H1 (cell line): ENCODE data around the gene VMO1. TPM values are rescaled to one million over a fixed set of nuclear protein-coding genes. Genes with fewer than 3 reads are reported as not detected.

ENCODE experiments used
- CTCF ChIA-PET: fragments of 300-600 bp; sonication (Branson Sonifier 250); formaldehyde crosslinking; loops from one replicate; lab custom pipeline; 2021; ENCODE audit not compliant: partially characterized antibody; lab: Charles Lee
- POLR2A ChIA-PET: fragments of 300-600 bp; sonication (Branson Sonifier 250); formaldehyde crosslinking; loops from one replicate; lab custom pipeline; 2021; ENCODE audit warnings: inconsistent platforms; ENCODE audit not compliant: partially characterized antibody; lab: Charles Lee
- DNase-seq, 2 experiments: peaks; one replicate each; pipeline versions ENCODE4 v3.0.0 to v3.0.0-alpha.2; 2010 to 2022; ENCODE audit warnings: low spot score in 2 of 2, low read depth in 1 of 2, mixed read lengths in 1 of 2
- FAIRE-seq: peaks from 2 replicates; lab custom pipeline; 2011; peaks lifted over from hg19 to GRCh38; lab: Jason Lieb, UNC
- H2AFZ ChIP-seq: 2 replicates; pipeline ENCODE4 v1.8.1; 2012; ENCODE audit warnings: low read length, inconsistent platforms
- H2AK5ac ChIP-seq: 2 replicates; pipeline ENCODE4 v1.6.1; 2013; ENCODE audit warnings: low read depth, low read length
- H2BK120ac ChIP-seq: replicated peaks from 2 replicates; pipeline ENCODE3; 2013; ENCODE audit warnings: low read depth, low read length, inconsistent platforms
- H2BK12ac ChIP-seq: 2 replicates; pipeline ENCODE4 v1.6.1; 2013; ENCODE audit warnings: low read depth, low read length
- H2BK15ac ChIP-seq: 2 replicates; pipeline ENCODE4 v1.6.1; 2013; ENCODE audit warnings: low read length
- H2BK20ac ChIP-seq: 2 replicates; pipeline ENCODE4 v1.6.1; 2013; ENCODE audit warnings: low read length
- H2BK5ac ChIP-seq: 2 replicates; pipeline ENCODE4 v1.6.1; 2013; ENCODE audit warnings: low read depth, low read length
- H3K14ac ChIP-seq: 2 replicates; pipeline ENCODE4 v1.6.1; 2013; ENCODE audit warnings: inconsistent platforms; ENCODE audit not compliant: insufficient read length
- H3K18ac ChIP-seq: 2 replicates; pipeline ENCODE4 v1.6.1; 2013; ENCODE audit warnings: low read length; ENCODE audit errors: extremely low read depth
- H3K23ac ChIP-seq: 2 replicates; pipeline ENCODE4 v1.6.1; 2013; ENCODE audit warnings: inconsistent platforms; ENCODE audit not compliant: insufficient read length
- H3K23me2 ChIP-seq: 2 replicates; pipeline ENCODE4 v1.6.1; 2013; ENCODE audit warnings: low read depth, low read length
- H3K27ac ChIP-seq: 2 replicates; pipeline ENCODE4 v1.6.1; 2011; ENCODE audit warnings: low read depth, low read length, inconsistent platforms
- H3K27me3 ChIP-seq, 4 experiments: replicated peaks in 1 of 4; 1 replicate in 1 of 4; 2 replicates in 3 of 4; pipeline versions ENCODE4 v1.6.1 to v1.8.1; 2011 to 2013; ENCODE audit warnings: low read length in 3 of 4, mild to moderate bottlenecking in 3 of 4, inconsistent platforms in 2 of 4, mixed read lengths in 2 of 4, moderate library complexity in 1 of 4; ENCODE audit not compliant: control insufficient read depth in 3 of 4, insufficient read depth in 3 of 4; ENCODE audit errors: extremely low read depth in 1 of 4
- H3K36me3 ChIP-seq, 4 experiments: 2 replicates each; pipeline versions ENCODE4 v1.6.1 to v1.8.1; 2011 to 2013; ENCODE audit warnings: mild to moderate bottlenecking in 4 of 4, low read length in 3 of 4, moderate library complexity in 2 of 4, control low read depth in 1 of 4, inconsistent platforms in 1 of 4; ENCODE audit not compliant: insufficient read depth in 4 of 4, control insufficient read depth in 2 of 4
- H3K4ac ChIP-seq: replicated peaks from 2 replicates; pipeline ENCODE3; 2013; ENCODE audit warnings: low read length, low read depth, mixed read lengths, inconsistent platforms; ENCODE audit not compliant: insufficient read length
- H3K4me1 ChIP-seq, 4 experiments: replicated peaks in 1 of 4; 1 replicate in 1 of 4; 2 replicates in 3 of 4; pipeline versions ENCODE4 v1.6.1 to v1.8.1; 2011 to 2013; ENCODE audit warnings: low read length in 3 of 4, inconsistent platforms in 2 of 4, mixed read lengths in 1 of 4; ENCODE audit not compliant: insufficient read depth in 4 of 4, control insufficient read depth in 3 of 4
- H3K4me2 ChIP-seq, 2 experiments: 2 replicates each; pipeline versions ENCODE4 v1.6.1 to v1.8.1; 2011 to 2013; ENCODE audit warnings: low read depth in 2 of 2, low read length in 2 of 2, control low read depth in 1 of 2, inconsistent platforms in 1 of 2, mild to moderate bottlenecking in 1 of 2; ENCODE audit not compliant: insufficient read depth in 1 of 2
- H3K4me3 ChIP-seq, 4 experiments: fragments of 200-600, 300-600 bp in 1 of 4; sonication (generic), shearing (Covaris generic), sonication (Bioruptor Twin) in 1 of 4; 2 replicates each; pipeline versions ENCODE4 v1.5.1 to v1.8.1; 2011 to 2016; ENCODE audit warnings: low read length in 4 of 4, low read depth in 3 of 4, control low read depth in 2 of 4, inconsistent platforms in 2 of 4, mild to moderate bottlenecking in 2 of 4, mixed read lengths in 1 of 4, moderate library complexity in 1 of 4; ENCODE audit not compliant: insufficient read depth in 2 of 4; ENCODE audit errors: extremely low read depth in 1 of 4
- H3K56ac ChIP-seq: replicated peaks from 2 replicates; pipeline ENCODE3; 2013; ENCODE audit warnings: low read depth, mild to moderate bottlenecking, mixed read lengths, low read length, inconsistent platforms; ENCODE audit not compliant: insufficient read length
- H3K79me1 ChIP-seq: 2 replicates; pipeline ENCODE4 v1.6.1; 2013; ENCODE audit warnings: low read depth, low read length, control low read depth
- H3K79me2 ChIP-seq, 2 experiments: 2 replicates each; pipeline versions ENCODE4 v1.6.1 to v1.8.1; 2012 to 2013; ENCODE audit warnings: low read length in 2 of 2, mild to moderate bottlenecking in 2 of 2, inconsistent platforms in 1 of 2; ENCODE audit not compliant: insufficient read depth in 2 of 2, control insufficient read depth in 1 of 2
- H3K9ac ChIP-seq, 4 experiments: replicated peaks in 1 of 4; 1 replicate in 1 of 4; 2 replicates in 3 of 4; pipeline versions ENCODE4 v1.6.1 to v1.8.1; 2011 to 2013; ENCODE audit warnings: low read depth in 3 of 4, low read length in 3 of 4, control low read depth in 2 of 4, mild to moderate bottlenecking in 2 of 4, moderate library complexity in 2 of 4, inconsistent platforms in 1 of 4; ENCODE audit errors: extremely low read depth in 1 of 4
- H3K9me3 ChIP-seq, 2 experiments: 2 replicates each; pipeline versions ENCODE4 v1.6.1 to v1.8.1; 2012 to 2013; ENCODE audit warnings: mild to moderate bottlenecking in 2 of 2, moderate library complexity in 2 of 2, control low read depth in 1 of 2, inconsistent platforms in 1 of 2, low read depth in 1 of 2, low read length in 1 of 2, mixed read lengths in 1 of 2; ENCODE audit not compliant: insufficient read depth in 2 of 2
- H4K20me1 ChIP-seq, 2 experiments: replicated peaks in 1 of 2; 2 replicates each; pipeline versions ENCODE3 to v1.8.1; 2011 to 2013; ENCODE audit warnings: inconsistent platforms in 2 of 2, low read length in 2 of 2, mild to moderate bottlenecking in 1 of 2; ENCODE audit not compliant: insufficient read depth in 2 of 2, control insufficient read depth in 1 of 2
- H4K5ac ChIP-seq: 2 replicates; pipeline ENCODE4 v1.6.1; 2013; ENCODE audit warnings: low read length, low read depth, mixed read lengths, inconsistent platforms; ENCODE audit not compliant: insufficient read length
- H4K8ac ChIP-seq: 2 replicates; pipeline ENCODE4 v1.8.0; 2013; ENCODE audit warnings: mild to moderate bottlenecking, moderate library complexity, low read length, inconsistent platforms; ENCODE audit not compliant: insufficient read depth; ENCODE audit errors: extremely low read depth
- H4K91ac ChIP-seq: replicated peaks from 2 replicates; pipeline ENCODE3; 2013; ENCODE audit warnings: low read length, mixed read lengths, inconsistent platforms; ENCODE audit not compliant: insufficient read length
- CEBPB ChIP-seq: IDR thresholded peaks from 2 replicates; pipeline ENCODE4 v1.6.1; 2012; ENCODE audit warnings: low read depth, low read length
- CHD1 ChIP-seq: IDR thresholded peaks from 2 replicates; pipeline ENCODE4 v1.6.1; 2012; ENCODE audit warnings: low read depth, low read length, improper control_type of control experiment
- CREB1 ChIP-seq: IDR thresholded peaks from 2 replicates; pipeline ENCODE4 v1.6.1; 2012; ENCODE audit warnings: inconsistent platforms
- HDAC2 ChIP-seq, 2 experiments: fragments of 300-600 bp in 1 of 2; sonication (generic) in 1 of 2; IDR thresholded peaks; 2 replicates each; pipeline ENCODE4 v1.6.1; 2011 to 2012; ENCODE audit warnings: low read depth in 2 of 2, low read length in 2 of 2, mild to moderate bottlenecking in 2 of 2, moderate library complexity in 2 of 2, borderline replicate concordance in 1 of 2, inconsistent platforms in 1 of 2
- NANOG ChIP-seq: IDR thresholded peaks from 2 replicates; pipeline ENCODE4 v1.6.1; 2011; ENCODE audit warnings: low read length, low read depth, mild to moderate bottlenecking, inconsistent platforms; ENCODE audit not compliant: insufficient read depth, poor library complexity, severe bottlenecking
- POU5F1 ChIP-seq: IDR thresholded peaks from 2 replicates; pipeline ENCODE4 v1.6.1; 2011; ENCODE audit warnings: low read depth, mild to moderate bottlenecking, low read length, moderate library complexity
- RNF2 ChIP-seq: fragments of 200-900, 300-1000 bp; sonication (generic); IDR thresholded peaks from 2 replicates; pipeline ENCODE4 v1.7.1; 2016; ENCODE audit warnings: borderline replicate concordance, low read depth, mild to moderate bottlenecking, antibody characterized with exemption, low read length; ENCODE audit not compliant: poor library complexity, severe bottlenecking; ENCODE audit errors: missing control alignments
- SP1 ChIP-seq: IDR thresholded peaks from 2 replicates; pipeline ENCODE4 v1.6.1; 2011; ENCODE audit warnings: low read depth, low read length
- SRF ChIP-seq: IDR thresholded peaks from 2 replicates; pipeline ENCODE4 v1.6.1; 2011; ENCODE audit warnings: mild to moderate bottlenecking, low read depth, low read length, moderate library complexity
- WGBS, 2 experiments: shearing (Covaris generic) in 1 of 2; methylation state at CpG; one replicate each; pipeline versions ENCODE4 v1.1.6 to v1.1.7; 2013 to 2015; ENCODE audit warnings: low lambda C conversion rate in 2 of 2, mixed read lengths in 2 of 2, inconsistent platforms in 1 of 2, low coverage in 1 of 2, missing lambda C conversion rate in 1 of 2; ENCODE audit not compliant: insufficient replicate concordance in 2 of 2, insufficient coverage in 1 of 2, insufficient read length in 1 of 2; ENCODE audit errors: extremely low coverage in 1 of 2, missing lambda C conversion rate in 1 of 2; 5-methylcytosine and 5-hydroxymethylcytosine counted together
- polyA plus RNA-seq, 7 experiments: library from polyadenylated mRNA; depleted of rRNA in 3 of 7; stranded (reverse) in 5 of 7; unstranded in 2 of 7; fragments of >200 nt in 5 of 7; fragments of 200-250 nt in 2 of 7; gene quantifications; 1 replicate in 5 of 7; 2 replicates in 1 of 7; 4 replicates in 1 of 7; pipeline versions ENCODE4 v1.2.1 to v1.2.3, GENCODE V29; 2011 to 2013; ENCODE audit warnings: missing spikeins in 2 of 7, mixed read lengths in 2 of 7
- total RNA-seq: library from RNA; stranded (reverse); fragmentation: NEBNext Ultra II Directional; extraction: Animal tissue kit (Norgen Biotek cat#: 25700); gene quantifications from 2 replicates; pipeline ENCODE4 v1.2.1, GENCODE V29; 2021
- TF ChIP-seq, protein P1 (sequence below): IDR thresholded peaks from 2 replicates; pipeline ENCODE4 v1.6.1; 2012; ENCODE audit warnings: inconsistent platforms

The VMO1 gene
- total and polyA plus RNA-seq, 2 of the 8 experiments (the other 6 are each of a cell fraction or from before 2014, with no cell fraction given): 0.30 TPM; not detected in 1

DNA sequence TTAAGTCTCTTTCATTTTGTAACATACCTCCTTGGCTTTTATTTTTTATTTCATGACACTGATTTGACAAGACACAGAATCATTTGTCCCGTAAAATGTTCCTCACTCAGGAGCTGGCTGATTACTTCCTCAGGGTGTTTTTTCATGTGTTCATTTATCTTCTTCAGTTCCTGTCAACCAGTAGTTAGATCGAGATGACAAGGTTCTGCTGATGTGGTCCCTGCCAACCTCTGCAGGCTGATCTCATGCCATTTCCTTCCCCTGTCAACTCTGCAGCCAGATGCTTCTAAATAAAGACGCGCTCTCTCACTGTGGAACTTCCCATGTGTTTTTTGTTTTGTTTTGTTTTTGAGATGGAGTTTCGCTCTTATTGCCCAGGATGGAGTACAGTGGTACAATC is 38.3 kb downstream of the VMO1 start:
- 93% methylated on average over 5 of the region's 5 CpGs; no CpG with 5 or more reads in 1 of the 2 experiments for WGBS, 2 experiments
- Histone ChIP-seq H3K23ac (no peak overlapping the region), H3K9me3 (no peaks in the 10 kb centered on the region), H2BK15ac (no peak overlapping the region), H3K23me2 (peaks cover 7% of the 10 kb centered on the region; the same call in 1 of the 2 replicates), H3K79me2 (no peaks in the 10 kb centered on the region), H4K20me1 (no peaks in the 10 kb centered on the region), H4K5ac (no peak overlapping the region), H3K27ac (no peak overlapping the region), H2AK5ac (no peak overlapping the region), H4K8ac (no peak overlapping the region), H3K79me1 (no peaks in the 10 kb centered on the region), H2BK12ac (no peak overlapping the region), H3K27me3 (peaks cover 0 to 9% (median 5%) of the 10 kb centered on the region in 4 experiments; a peak in 4 of 7 replicates), H2BK120ac (no peak overlapping the region), H3K36me3 (no peaks in the 10 kb centered on the region), H3K9ac (no peak overlapping the region), H3K4me1 (peaks cover 0 to 3% (median under 1%) of the 10 kb centered on the region in 4 experiments; a peak in 3 of 7 replicates), H3K18ac (no peak overlapping the region), H3K4me3 (no peak overlapping the region), H2BK20ac (no peak overlapping the region), H3K4me2 (no peak overlapping the region), H4K91ac (no peak overlapping the region), H3K14ac (no peak overlapping the region), H2AFZ (no peak overlapping the region), H2BK5ac (no peak overlapping the region), H3K56ac (no peak overlapping the region), H3K4ac (no peak overlapping the region)
- CTCF ChIA-PET: interaction anchor here (0.7 to 1.3 kb wide), 3 partner anchors 39 to 134 kb away, joined by 3 to 7 read pairs (median 3); no protein-coding TSS in a partner anchor
- no peak for FAIRE-seq
- POLR2A ChIA-PET: interaction anchor here (0.6 to 1.6 kb wide), 2 partner anchors 31 to 43 kb away, joined by 3 to 8 read pairs; partner anchors contain the start of gene PELP1
- TF ChIP-seq SP1 (no peak), NANOG (no peak), POU5F1 (no peak), SRF (no peak), RNF2 (no peak), CHD1 (no peak), CREB1 (no peak), CEBPB (no peak), HDAC2 (IDR thresholded peaks at IDR 0.05; ENCODE audit: borderline replicate concordance in 1 of 2, low read depth in 2 of 2, low read length in 2 of 2) (no peak)
- TF ChIP-seq, protein P1, sequence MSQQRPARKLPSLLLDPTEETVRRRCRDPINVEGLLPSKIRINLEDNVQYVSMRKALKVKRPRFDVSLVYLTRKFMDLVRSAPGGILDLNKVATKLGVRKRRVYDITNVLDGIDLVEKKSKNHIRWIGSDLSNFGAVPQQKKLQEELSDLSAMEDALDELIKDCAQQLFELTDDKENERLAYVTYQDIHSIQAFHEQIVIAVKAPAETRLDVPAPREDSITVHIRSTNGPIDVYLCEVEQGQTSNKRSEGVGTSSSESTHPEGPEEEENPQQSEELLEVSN: no peak
- DNase-seq: no peak
